GM12878 (cell line): Measurements from ENCODE around the gene VN1R4. TPM values are rescaled to one million over a fixed set of nuclear protein-coding genes. Genes with fewer than 3 reads are reported as not detected.
"Not testable (repeated sequence)": the region's sequence is repeated elsewhere in the genome, so short reads cannot be mapped to it uniquely, and the experiment has no call there.

Experiments used
- ATAC-seq: fragments of 200-7000 bp; cut with Tn5 transposase; 3 replicates; pipeline ENCODE4 v1.9.1; 2020; ENCODE audit warnings: mild to moderate bottlenecking, moderate library complexity
- BruUV-seq: library from RNA; stranded (reverse); fragments of 400-500 nt; replicated peaks from 2 replicates; lab custom pipeline; 2021; lab: Mats Ljungman, UMichigan
- CTCF ChIA-PET: fragments of 300-600 bp; sonication (Branson Sonifier 250); formaldehyde crosslinking; extraction: SDS; loops from one replicate; lab custom pipeline; 2021; ENCODE audit warnings: inconsistent platforms; lab: Yijun Ruan, JAX
- POLR2A ChIA-PET: fragments of 350-600 bp; formaldehyde crosslinking; extraction: SDS; loops from one replicate; lab custom pipeline; 2021; ENCODE audit warnings: inconsistent platforms; lab: Charles Lee
- RAD21 ChIA-PET: fragments of 300-600 bp; sonication (Branson Sonifier 250); formaldehyde crosslinking; loops from one replicate; lab custom pipeline; 2023; ENCODE audit warnings: antibody characterized with exemption; ENCODE audit not compliant: unreplicated experiment; lab: Charles Lee
- SMC1A ChIA-PET: fragments of 300-600 bp; sonication (Branson Sonifier 250); formaldehyde crosslinking; loops from one replicate; lab custom pipeline; 2023; ENCODE audit not compliant: unreplicated experiment, uncharacterized antibody; lab: Charles Lee
- DNase-seq: peaks from one replicate; pipeline ENCODE4 v3.0.0-alpha.2; 2011; ENCODE audit warnings: low read depth, low spot score
- FAIRE-seq: peaks from 3 replicates; lab custom pipeline; 2011; peaks lifted over from hg19 to GRCh38; lab: Jason Lieb, UNC
- H2AFZ ChIP-seq: 2 replicates; pipeline ENCODE4 v1.6.0; 2011; ENCODE audit warnings: low read depth, low read length, control low read depth; ENCODE audit not compliant: control insufficient read depth
- H3K27ac ChIP-seq: 2 replicates; pipeline ENCODE4 v1.5.1; 2011; ENCODE audit warnings: control low read depth; ENCODE audit not compliant: control insufficient read depth, insufficient read depth
- H3K27me3 ChIP-seq, 2 experiments: replicated peaks in 1 of 2; 2 replicates each; pipeline versions ENCODE4 v1.6.0 to v1.6.1; 2011; ENCODE audit warnings: low read length in 1 of 2; ENCODE audit not compliant: control insufficient read depth in 2 of 2, insufficient read depth in 2 of 2
- H3K36me3 ChIP-seq, 2 experiments: 2 replicates each; pipeline ENCODE4 v1.5.1; 2011; ENCODE audit warnings: low read length in 1 of 2; ENCODE audit not compliant: control insufficient read depth in 2 of 2, insufficient read depth in 2 of 2
- H3K4me1 ChIP-seq: 2 replicates; pipeline ENCODE4 v1.6.1; 2011; ENCODE audit warnings: mild to moderate bottlenecking, low read length, moderate library complexity, mixed read lengths; ENCODE audit not compliant: control insufficient read depth, insufficient read depth
- H3K4me2 ChIP-seq: 2 replicates; pipeline ENCODE4 v1.6.0; 2011; ENCODE audit warnings: control low read depth; ENCODE audit not compliant: control insufficient read depth, insufficient read depth
- H3K4me3 ChIP-seq: fragments of 200-600 bp; sonication (generic); 2 replicates; pipeline ENCODE4 v1.5.1; 2016
- H3K79me2 ChIP-seq: 2 replicates; pipeline ENCODE4 v1.6.0; 2011; ENCODE audit warnings: low read length; ENCODE audit not compliant: control insufficient read depth, insufficient read depth
- H3K9ac ChIP-seq: 2 replicates; pipeline ENCODE4 v1.8.0; 2011; ENCODE audit warnings: low read length, control low read depth, mixed read lengths; ENCODE audit not compliant: control insufficient read depth, insufficient read depth
- H3K9me3 ChIP-seq: replicated peaks from 3 replicates; pipeline ENCODE4 v1.5.1; 2011; ENCODE audit warnings: mild to moderate bottlenecking, low read length; ENCODE audit not compliant: control insufficient read depth, insufficient read depth
- H4K20me1 ChIP-seq: 2 replicates; pipeline ENCODE4 v1.6.0; 2011; ENCODE audit not compliant: control insufficient read depth, insufficient read depth
- GABPA ChIP-seq: IDR thresholded peaks from 2 replicates; pipeline ENCODE4 v1.6.1; 2014; ENCODE audit warnings: antibody characterized with exemption, low read depth, mild to moderate bottlenecking, inconsistent platforms
- POLR2A ChIP-seq: IDR thresholded peaks from 2 replicates; pipeline ENCODE4 v1.6.1; 2011; ENCODE audit warnings: low read depth, mild to moderate bottlenecking, low read length
- ZBTB33 ChIP-seq: fragments of 450-650 bp; IDR thresholded peaks from 2 replicates; pipeline ENCODE4 v1.6.1; 2017; ENCODE audit warnings: mild to moderate bottlenecking
- WGBS: methylation state at CpG from one replicate; pipeline ENCODE4 v1.1.6; 2016; ENCODE audit warnings: low lambda C conversion rate; ENCODE audit not compliant: insufficient replicate concordance, insufficient coverage; ENCODE audit errors: missing lambda C conversion rate; 5-methylcytosine and 5-hydroxymethylcytosine counted together
- in situ Hi-C: fragments of 300-500 bp; cut with MboI; formaldehyde crosslinking; loops from 9 replicates; pipeline ENCODE4 v1.14.3; 2018; ENCODE audit warnings: mixed read lengths
- intact Hi-C: fragments of 100-400 bp; cut with micrococcal nuclease; formaldehyde crosslinking; loops from one replicate; pipeline ENCODE4 v1.14.2; 2022; ENCODE audit not compliant: unreplicated experiment
- polyA plus RNA-seq, 11 experiments: library from polyadenylated mRNA; depleted of rRNA in 4 of 11; unstranded in 6 of 11; stranded (reverse) in 5 of 11; fragments of >200 nt; fragmentation: Nextera tagmentation in 4 of 11; fragmentation: Illumina TruSeq in 1 of 11; extraction: Ambion mirVana in 4 of 11; extraction: Trizol in 1 of 11; gene quantifications; 1 replicate in 1 of 11; 2 replicates in 10 of 11; pipeline versions ENCODE4 v1.2.1 to v1.2.3, GENCODE V29; 2011 to 2016; ENCODE audit warnings: inconsistent platforms in 2 of 11, missing spikeins in 2 of 11, low read depth in 1 of 11
- total RNA-seq, 4 experiments: library from RNA; depleted of rRNA in 3 of 4; stranded (reverse); fragments of >200 nt in 3 of 4; fragmentation: Illumina TruSeq in 1 of 4; extraction: Trizol in 1 of 4; gene quantifications; 2 replicates each; pipeline versions ENCODE4 v1.2.1 to v1.2.3, GENCODE V29; 2013 to 2021

VN1R4 gene
- total and polyA plus RNA-seq, 10 of the 15 experiments (the other 5 are each of a cell fraction or from before 2014, with no cell fraction given) = not detected

GRCh38 chr19:53257715-53258342 lies 9.7 kb downstream of the VN1R4 start, which contains the start of gene VN1R2:
Gene VN1R2 (plus strand): TSS chr19:53258292. CDS start chr19:53258376, 84 bp downstream.
- H3K79me2 ChIP-seq, ATAC-seq, CTCF ChIA-PET, H3K9me3 ChIP-seq, DNase-seq, H2AFZ ChIP-seq, POLR2A ChIA-PET, in situ Hi-C loops, H3K4me1 ChIP-seq, H3K4me2 ChIP-seq, H3K27me3 ChIP-seq, BruUV-seq, H3K9ac ChIP-seq, SMC1A ChIA-PET, intact Hi-C loops, H3K36me3 ChIP-seq, FAIRE-seq, H4K20me1 ChIP-seq, RAD21 ChIA-PET, H3K27ac ChIP-seq, H3K4me3 ChIP-seq: not testable (repeated sequence)
- 55% methylated on average over 14 of the region's 14 CpGs for WGBS

GRCh38 chr19:53254411-53255341 lies 12.8 kb downstream of the VN1R4 start, which contains the start of gene ZNF677:
Gene ZNF677 (minus strand): TSS chr19:53254873. CDS start chr19:53251550, 3,323 bp downstream.
- H4K20me1 ChIP-seq = no peaks in the 10 kb centered on the region
- no peak within 1 kb of the TSS; the same call in 1 of the 2 replicates for H3K4me2 ChIP-seq
- no peaks in the 10 kb centered on the region for H3K79me2 ChIP-seq
- ChIA-PET POLR2A (no interaction called here), CTCF (no interaction called here), RAD21 (no interaction called here), SMC1A (no interaction called here)
- TF ChIP-seq ZBTB33 (no peak), GABPA (0 out of 2 replicates have a peak, but pooled peaks have one; percentile 33), POLR2A (0 out of 2 replicates have a peak, but pooled peaks have one; percentile 26)
- H3K9ac ChIP-seq = no peak within 1 kb of the TSS
- 47% methylated on average over 55 of the region's 72 CpGs for WGBS
- H3K27me3 ChIP-seq = no peaks in the 10 kb centered on the region
- DNase-seq (no peak), ATAC-seq (no peak), FAIRE-seq (no peak)
- no peak within 1 kb of the TSS for H2AFZ ChIP-seq
- in situ Hi-C loops = no loop called here
- H3K4me3 ChIP-seq = 0 out of 2 replicates have a peak within 1 kb of the TSS, but pooled peaks have one; percentile 6
- H3K9me3 ChIP-seq = peaks cover 3% of the 10 kb centered on the region; the same call in 2 of the 3 replicates
- no peaks in the 10 kb centered on the region for H3K4me1 ChIP-seq
- H3K27ac ChIP-seq = no peak within 1 kb of the TSS
- H3K36me3 ChIP-seq = no peaks in the 10 kb centered on the region
- no TSS peak for BruUV-seq
- intact Hi-C loops = no loop called here
